22Rv1 (cell line): ENCODE measurements around the gene RAET1G.

Experiments used
- CTCF ChIP-seq: fragments of 450-650 bp; IDR thresholded peaks from 2 replicates; pipeline ENCODE4 v1.5.1; 2017; ENCODE audit warnings: mild to moderate bottlenecking
- ZFX ChIP-seq: fragments of 450-650 bp; IDR thresholded peaks from 2 replicates; pipeline ENCODE4 v1.6.1; 2017; ENCODE audit warnings: antibody characterized with exemption, borderline replicate concordance

GRCh38 chr6:149951626-149952025 lies 28.7 kb upstream of the RAET1G start:
- TF ChIP-seq CTCF, result no peak
- TF ChIP-seq ZFX, result no peak
